Heart right ventricle (tissue), 16 donors: ENCODE measurements around the gene COBLL1. TPM values are rescaled to one million over a fixed set of nuclear protein-coding genes. Genes with fewer than 3 reads are reported as not detected.

Experiments used
- ATAC-seq, 8 donors: fragments of 200-7000 bp; cut with Tn5 transposase; one replicate each; pipeline ENCODE4 v1.9.1; 2020; ENCODE audit warnings: mild to moderate bottlenecking in 8 of 8, moderate library complexity in 8 of 8, moderate number of reproducible peaks in 1 of 8
- DNase-seq, 2 donors: peaks; one replicate each; pipeline ENCODE4 v3.0.0-alpha.2; 2020
- H3K27ac ChIP-seq, 10 donors: fragments of 200-600 bp; sonication (generic) in 2 of 10; one replicate each; pipeline versions ENCODE4 v1.5.0 to v1.8.0; 2020 to 2022; ENCODE audit warnings: mild to moderate bottlenecking in 3 of 10
- H3K27me3 ChIP-seq, 7 donors: fragments of 200-600 bp; one replicate each; pipeline ENCODE4 v1.8.0; 2021 to 2022; ENCODE audit warnings: mild to moderate bottlenecking in 2 of 7
- H3K36me3 ChIP-seq, 9 donors: fragments of 200-600 bp; sonication (generic) in 1 of 9; one replicate each; pipeline versions ENCODE4 v1.5.0 to v1.8.0; 2020 to 2022; ENCODE audit warnings: mild to moderate bottlenecking in 2 of 9
- H3K4me1 ChIP-seq, 9 donors: fragments of 200-600 bp; sonication (generic) in 1 of 9; one replicate each; pipeline versions ENCODE4 v1.5.0 to v1.8.0; 2020 to 2022; ENCODE audit warnings: mild to moderate bottlenecking in 4 of 9
- H3K4me3 ChIP-seq, 10 donors: fragments of 200-600 bp; sonication (generic) in 2 of 10; one replicate each; pipeline versions ENCODE4 v1.5.0 to v1.8.0; 2020 to 2022; ENCODE audit warnings: mild to moderate bottlenecking in 7 of 10, moderate library complexity in 2 of 10
- H3K9me3 ChIP-seq, 11 donors: fragments of 200-600 bp in 10 of 11; sonication (generic) in 2 of 11; one replicate each; pipeline versions ENCODE4 v1.5.0 to v1.8.0; 2013 to 2022; ENCODE audit warnings: mild to moderate bottlenecking in 2 of 11, control low read depth in 1 of 11, moderate library complexity in 1 of 11
- WGBS, 2 donors: extraction: QIAGEN DNeasy Blood & Tissue Kit; methylation state at CpG; one replicate each; pipeline ENCODE4 v1.1.7; 2013; ENCODE audit warnings: inconsistent platforms in 1 of 2; 5-methylcytosine and 5-hydroxymethylcytosine counted together
- intact Hi-C, 10 donors: fragments of 100-400 bp; cut with DNase I; formaldehyde crosslinking; loops; one replicate each; pipeline versions ENCODE4 v1.11.1 to v1.14.2; 2022
- polyA plus RNA-seq, 2 donors: library from polyadenylated mRNA; stranded (reverse); fragments of 200-250 nt; gene quantifications; one replicate each; pipeline ENCODE4 v1.2.3, GENCODE V29; 2013
- total RNA-seq, 10 donors: library from RNA; stranded (reverse); fragmentation: NEBNext Ultra II Directional in 3 of 10; extraction: Animal tissue kit (Norgen Biotek cat#: 25700) in 3 of 10; gene quantifications; one replicate each; pipeline versions ENCODE4 v1.2.1 to v1.2.4, GENCODE V29; 2021 to 2023
- TF ChIP-seq, protein P1 (sequence below), 9 donors: fragments of 200-600 bp; sonication (generic) in 2 of 9; IDR thresholded peaks; one replicate each; pipeline versions ENCODE4 v1.5.0 to v1.8.0; 2021 to 2022; ENCODE audit warnings: antibody characterized with exemption in 9 of 9, mild to moderate bottlenecking in 5 of 9, moderate library complexity in 1 of 9
- donor health status: Arrhythmogenic right ventricular cardiomyopathy.
- donor health status: ischemic (EF 13 %, LVEDD 7.1; RV severe dilation, severe dysfunction).
- donor health status: healthy with polysubstance abuse.
- donor health status: DM: no; HTN: yes; CAD: no.
- donor health status: DM: no; HTN: no; CAD: no.
- donor health status: ischemic (EF 25% LVEDD 6.9; RV normal size, moderate dysfunction).
- donor health status: ischemic (EF 25% LVEDD 5.7; RV mildly dilated, moderate dysfunction).
- donor health status: healthy.
- donor health status: DM: yes; HTN: yes; CAD: no.
- donor health status: Ischemic cardiomyopathy.
- donor health status: ischemic (EF 35%, LVEDD 5.7; RV mildly dilated, moderate dysfunction).
- donor health status: nonischemic (EF 11% LVEDD 7.7; RV severe dilation, severe dysfunction).
- donor health status: DM: yes; HTN: yes; CAD: no.
- donor health status: PGD.
- donor health status: ischemic (EF 29% LVEDD 5.4; RV normal size, mild dysfunction).
- donor health status: nonischemic (EF 23%, LVEDD 6.1; RV moderate dilation, normal function).

The COBLL1 gene
- total and polyA plus RNA-seq, 12 donors: 5.0 to 20.5 (median 15.0) TPM

DNA sequence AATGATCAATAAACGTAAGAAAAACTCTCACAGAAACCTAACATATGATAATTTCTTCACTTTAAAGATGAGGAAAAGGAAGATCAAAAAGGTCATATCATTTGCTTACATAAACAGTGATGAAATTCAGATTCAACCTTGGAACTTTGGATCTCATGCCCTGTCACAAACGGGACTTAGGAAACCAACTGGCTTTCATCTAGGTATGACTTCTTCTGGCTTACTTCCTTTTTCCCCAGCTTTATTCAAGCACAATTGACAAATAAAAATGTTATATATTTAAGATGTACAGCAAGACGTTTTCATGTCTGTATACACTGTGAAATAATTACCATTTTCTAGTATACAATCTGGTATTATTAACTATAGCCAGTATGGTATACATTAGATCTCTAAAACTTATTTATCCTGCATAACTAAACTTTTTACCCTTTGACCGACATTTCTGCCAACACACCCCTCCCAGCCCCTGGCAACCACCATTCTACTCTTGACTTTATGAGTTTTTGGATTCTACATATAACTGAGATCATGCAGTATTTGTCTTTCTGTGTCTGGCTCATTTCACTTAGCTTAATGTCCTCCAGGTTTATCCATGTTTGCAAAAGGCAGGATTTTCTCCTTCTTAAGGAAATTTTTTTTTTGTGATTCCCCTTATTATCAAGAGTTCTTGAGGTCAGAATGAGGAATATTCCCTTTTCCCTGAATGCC is 46.0 kb upstream of the COBLL1 start:
- Histone ChIP-seq H3K36me3 (no peaks in the 10 kb centered on the region), H3K27me3 (no peaks in the 10 kb centered on the region), H3K9me3 (no peaks in the 10 kb centered on the region), H3K27ac (no peak overlapping the region), H3K4me3 (no peak overlapping the region), H3K4me1 (peaks cover 0 to 14% (median 0%) of the 10 kb centered on the region in 9 donors)
- ATAC-seq: no peak
- TF ChIP-seq, protein P1, sequence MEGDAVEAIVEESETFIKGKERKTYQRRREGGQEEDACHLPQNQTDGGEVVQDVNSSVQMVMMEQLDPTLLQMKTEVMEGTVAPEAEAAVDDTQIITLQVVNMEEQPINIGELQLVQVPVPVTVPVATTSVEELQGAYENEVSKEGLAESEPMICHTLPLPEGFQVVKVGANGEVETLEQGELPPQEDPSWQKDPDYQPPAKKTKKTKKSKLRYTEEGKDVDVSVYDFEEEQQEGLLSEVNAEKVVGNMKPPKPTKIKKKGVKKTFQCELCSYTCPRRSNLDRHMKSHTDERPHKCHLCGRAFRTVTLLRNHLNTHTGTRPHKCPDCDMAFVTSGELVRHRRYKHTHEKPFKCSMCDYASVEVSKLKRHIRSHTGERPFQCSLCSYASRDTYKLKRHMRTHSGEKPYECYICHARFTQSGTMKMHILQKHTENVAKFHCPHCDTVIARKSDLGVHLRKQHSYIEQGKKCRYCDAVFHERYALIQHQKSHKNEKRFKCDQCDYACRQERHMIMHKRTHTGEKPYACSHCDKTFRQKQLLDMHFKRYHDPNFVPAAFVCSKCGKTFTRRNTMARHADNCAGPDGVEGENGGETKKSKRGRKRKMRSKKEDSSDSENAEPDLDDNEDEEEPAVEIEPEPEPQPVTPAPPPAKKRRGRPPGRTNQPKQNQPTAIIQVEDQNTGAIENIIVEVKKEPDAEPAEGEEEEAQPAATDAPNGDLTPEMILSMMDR (IDR thresholded peaks at IDR 0.05): no peak
- 80 to 84% methylated on average over 4 of the region's 4 CpGs for WGBS, 2 donors
- intact Hi-C loops: no loop called here
- DNase-seq: no peak

DNA sequence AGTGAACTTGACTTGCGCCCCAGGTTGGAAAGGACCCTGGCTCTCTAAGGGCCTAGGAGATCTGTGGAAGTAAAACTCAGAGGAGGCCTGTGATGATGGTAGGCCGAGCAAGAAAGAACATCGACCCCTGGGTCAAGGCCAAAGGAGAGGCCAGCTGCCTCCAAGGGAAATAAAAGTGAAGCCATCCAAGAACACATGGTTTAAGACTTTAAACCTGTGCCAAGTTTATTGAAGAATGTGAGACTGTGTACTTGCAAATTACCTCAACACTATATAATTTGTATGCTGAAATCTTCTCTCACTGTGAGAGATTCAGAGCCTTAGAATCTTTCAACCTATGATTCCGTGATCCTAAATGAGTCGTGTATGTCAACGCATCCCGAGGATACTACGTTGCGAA is 40.7 kb upstream of the COBLL1 start:
- intact Hi-C loops: no loop called here
- no peaks in the 10 kb centered on the region for H3K9me3 ChIP-seq
- no peak overlapping the region for H3K27ac ChIP-seq
- no peak for DNase-seq
- no peaks in the 10 kb centered on the region for H3K36me3 ChIP-seq
- H3K4me3 ChIP-seq: no peak overlapping the region
- no peak for ATAC-seq
- TF ChIP-seq, protein P1 (IDR thresholded peaks at IDR 0.05): no peak
- WGBS, 2 donors: 79 to 82% methylated on average over 9 of the region's 9 CpGs
- H3K27me3 ChIP-seq: no peaks in the 10 kb centered on the region
- H3K4me1 ChIP-seq: no peaks in the 10 kb centered on the region

DNA sequence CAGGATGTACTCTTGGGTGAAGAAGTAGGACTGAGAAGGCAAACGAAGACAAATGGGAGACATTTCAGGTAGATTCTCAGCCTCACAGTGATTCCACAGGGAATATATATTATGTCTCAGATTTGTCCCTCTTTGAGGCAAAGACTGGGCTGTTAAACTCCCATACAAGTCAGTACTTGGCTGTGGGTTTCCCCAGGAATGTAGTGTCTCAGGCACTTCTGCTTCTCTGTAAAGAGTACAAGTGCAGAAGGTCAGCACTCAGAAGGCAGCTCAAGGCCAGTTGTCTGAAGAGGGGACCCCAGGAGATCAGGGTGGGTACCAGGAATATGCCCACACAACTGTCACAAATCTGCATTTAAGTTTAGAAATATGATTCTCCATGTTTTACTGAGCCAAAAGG is 39.9 kb upstream of the COBLL1 start:
- intact Hi-C loops: no loop called here
- DNase-seq (no peak), ATAC-seq (no peak)
- H3K4me3 ChIP-seq: no peak overlapping the region
- no peaks in the 10 kb centered on the region for H3K4me1 ChIP-seq
- 94 to 100% methylated on average over 1 of the region's 1 CpG for WGBS, 2 donors
- H3K36me3 ChIP-seq: no peaks in the 10 kb centered on the region
- H3K27me3 ChIP-seq: no peaks in the 10 kb centered on the region
- TF ChIP-seq, protein P1 (IDR thresholded peaks at IDR 0.05): no peak
- no peak overlapping the region for H3K27ac ChIP-seq
- H3K9me3 ChIP-seq: no peaks in the 10 kb centered on the region

DNA sequence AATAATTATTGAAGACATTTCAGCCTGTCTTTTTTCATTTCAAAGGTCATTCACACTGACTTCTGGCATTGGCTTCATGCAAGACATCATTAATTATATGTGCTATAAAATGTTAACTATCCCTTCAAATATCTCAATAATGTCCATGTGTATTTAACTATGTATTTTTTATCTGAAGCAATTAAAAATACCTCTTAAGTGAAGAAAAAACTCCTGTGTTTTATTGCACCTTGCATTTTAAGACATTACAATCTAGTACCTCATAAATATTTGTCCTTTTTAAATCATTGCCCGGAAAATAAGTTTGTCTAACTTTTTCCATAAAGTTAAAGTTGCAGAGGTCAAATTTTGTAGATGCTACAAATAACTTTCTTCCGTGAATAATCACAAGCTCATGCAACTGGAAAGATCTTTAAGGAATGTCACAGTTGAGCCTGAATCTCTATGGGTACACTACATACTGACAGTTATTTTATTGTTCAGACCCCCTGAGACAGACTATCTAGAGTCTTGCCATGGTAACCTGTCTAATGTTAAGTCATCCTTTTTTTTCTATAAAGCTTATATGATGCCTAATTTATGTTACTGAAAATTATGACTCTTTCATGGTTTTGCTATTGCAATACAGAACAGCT is 38.4 kb upstream of the COBLL1 start:
- Histone ChIP-seq H3K27ac (no peak overlapping the region), H3K9me3 (no peaks in the 10 kb centered on the region), H3K27me3 (no peaks in the 10 kb centered on the region), H3K4me1 (no peaks in the 10 kb centered on the region), H3K36me3 (no peaks in the 10 kb centered on the region), H3K4me3 (no peak overlapping the region)
- DNase-seq (no peak), ATAC-seq (no peak)
- intact Hi-C loops: no loop called here
- TF ChIP-seq, protein P1 (IDR thresholded peaks at IDR 0.05): no peak
- 66 to 74% methylated on average over 2 of the region's 2 CpGs for WGBS, 2 donors
